H7 (cell line): Measurements from ENCODE around the gene MKNK1. TPM values are rescaled to one million over a fixed set of nuclear protein-coding genes. Genes with fewer than 3 reads are reported as not detected.
A peak's percentile ranks its signal among the peaks of the same experiment; 100 is the strongest.

ENCODE experiments used
- DNase-seq: peaks from one replicate; pipeline ENCODE4 v3.0.0; 2012
- H3K27me3 ChIP-seq: 2 replicates; pipeline ENCODE4 v1.6.0; 2011; ENCODE audit warnings: mild to moderate bottlenecking, low read length; ENCODE audit not compliant: control insufficient read depth, insufficient read depth
- H3K36me3 ChIP-seq: replicated peaks from 2 replicates; pipeline ENCODE4 v1.5.1; 2011; ENCODE audit warnings: low read length; ENCODE audit not compliant: control insufficient read depth, insufficient read depth
- H3K4me3 ChIP-seq: 2 replicates; pipeline ENCODE4 v1.5.1; 2011; ENCODE audit warnings: low read depth, mild to moderate bottlenecking, control low read depth, low read length, moderate library complexity; ENCODE audit not compliant: insufficient read depth
- total RNA-seq: library from RNA; depleted of rRNA; stranded (reverse); fragments of >200 nt; shearing (Covaris generic); gene quantifications from 2 replicates; pipeline ENCODE4 v1.2.3, GENCODE V29; 2014

MKNK1 gene
- total RNA-seq, 1 experiment from 2014 or later: 34.7 TPM

DNA sequence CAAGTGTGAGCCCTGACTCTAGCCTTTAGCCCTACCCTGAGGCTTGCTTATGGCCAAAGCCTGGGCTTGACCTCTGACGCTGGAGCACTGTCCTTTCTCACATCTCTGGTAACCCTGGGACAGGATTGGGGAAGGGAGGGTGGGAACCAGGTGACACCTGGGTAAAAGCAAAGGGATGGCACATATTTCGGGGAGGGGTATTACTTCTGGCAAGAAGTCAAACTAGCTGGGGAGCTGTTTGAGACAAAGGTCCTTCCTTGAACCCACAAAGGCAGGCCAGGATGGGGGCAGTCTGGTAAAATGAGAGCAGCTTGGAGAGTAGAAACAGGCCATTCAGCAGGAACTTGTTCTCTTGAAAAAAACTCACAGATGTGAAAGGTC is 10.5 kb upstream of the MKNK1 start:
- no peaks in the 10 kb centered on the region for H3K36me3 ChIP-seq
- peaks cover 21% of the 10 kb centered on the region for H3K27me3 ChIP-seq
- no peak overlapping the region for H3K4me3 ChIP-seq
- no peak for DNase-seq

DNA sequence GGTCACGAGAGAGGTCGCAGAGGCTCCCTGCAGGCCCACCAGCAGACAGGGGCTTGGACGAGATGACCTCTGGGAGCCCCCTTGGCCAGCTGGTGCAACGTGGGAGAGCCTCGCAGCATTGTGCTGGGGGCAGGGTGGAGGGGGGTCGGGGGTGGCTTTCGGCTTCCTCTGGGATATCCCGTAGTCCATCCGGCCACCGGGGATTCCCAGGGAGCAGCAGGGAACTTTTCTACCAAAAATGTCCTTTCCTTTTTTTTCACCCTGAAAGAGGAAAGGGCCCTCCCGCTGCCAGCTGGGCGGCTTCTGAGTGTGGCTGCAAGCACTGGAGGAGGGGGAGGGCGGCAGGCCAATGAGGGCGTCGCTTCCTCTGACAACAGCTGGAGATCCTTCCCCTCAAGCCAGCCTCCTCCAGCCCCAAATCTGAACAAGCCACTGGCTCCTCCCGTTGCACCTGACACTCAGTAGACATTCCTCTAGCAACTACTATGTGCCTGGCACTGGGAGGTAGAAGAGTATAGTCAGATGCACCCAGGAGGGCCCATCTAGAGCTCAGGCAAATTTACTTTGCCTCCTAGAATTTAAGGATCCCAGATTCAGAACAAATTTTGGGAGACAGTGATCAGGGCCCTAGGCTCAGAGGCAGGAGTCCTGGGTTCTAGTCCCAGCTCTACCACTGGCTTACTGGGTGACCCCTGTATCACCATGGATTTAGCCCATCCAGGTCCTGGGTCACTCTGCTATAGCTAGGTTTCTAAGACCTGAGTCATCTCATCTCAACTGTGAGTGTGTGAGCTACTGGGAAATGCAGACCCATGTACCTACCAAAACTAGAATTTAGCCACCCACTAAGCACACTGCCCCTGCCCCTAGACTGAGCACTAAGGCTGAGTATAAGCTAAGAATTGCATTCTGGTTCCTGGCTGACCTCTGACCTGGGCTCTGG is 9.9 kb upstream of the MKNK1 start:
- Histone ChIP-seq H3K4me3 (peak overlapping the region; percentile 7; the same call in 1 of the 2 replicates), H3K36me3 (no peaks in the 10 kb centered on the region), H3K27me3 (peaks cover 19% of the 10 kb centered on the region)
- peak; percentile 92 for DNase-seq

DNA sequence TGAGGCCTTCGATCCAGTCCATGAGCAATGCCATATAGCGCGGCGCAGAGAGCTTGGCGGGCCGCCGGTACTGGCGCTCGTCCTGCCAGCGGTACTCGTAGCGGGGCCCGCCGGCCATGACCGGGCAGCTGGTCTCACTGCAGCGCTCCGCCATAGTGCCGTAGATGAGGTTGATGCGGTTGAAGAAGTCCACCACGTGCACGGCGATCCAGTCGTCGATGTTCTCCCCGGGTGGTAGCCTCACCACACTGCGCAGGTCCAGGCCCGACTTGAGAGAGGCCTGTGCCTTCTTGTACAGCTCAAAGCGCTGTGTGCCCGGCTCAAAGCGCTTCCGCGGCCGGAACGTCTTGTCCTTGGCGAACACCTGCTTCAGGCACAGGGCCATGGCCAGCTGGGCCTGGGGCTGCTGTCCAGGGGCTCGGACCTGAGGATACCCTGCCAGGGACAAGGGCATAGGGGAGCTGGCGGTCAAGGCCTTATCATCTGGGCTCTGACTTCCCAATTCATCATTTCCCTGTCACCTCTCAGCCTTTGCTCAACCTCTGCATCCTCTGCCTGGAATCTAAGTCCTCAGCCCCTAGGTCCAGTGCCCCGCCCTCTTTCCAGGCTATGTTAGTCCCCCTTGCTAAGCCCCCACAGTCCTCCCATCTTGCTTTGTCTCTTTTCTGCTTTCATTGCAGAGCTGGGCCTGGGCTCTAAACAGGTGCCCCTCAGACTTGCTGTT is 9.0 kb upstream of the MKNK1 start:
- Histone ChIP-seq H3K4me3 (peak overlapping the region; percentile 7; the same call in 1 of the 2 replicates), H3K27me3 (peaks cover 18% of the 10 kb centered on the region)
- DNase-seq: peak; percentile 78

DNA sequence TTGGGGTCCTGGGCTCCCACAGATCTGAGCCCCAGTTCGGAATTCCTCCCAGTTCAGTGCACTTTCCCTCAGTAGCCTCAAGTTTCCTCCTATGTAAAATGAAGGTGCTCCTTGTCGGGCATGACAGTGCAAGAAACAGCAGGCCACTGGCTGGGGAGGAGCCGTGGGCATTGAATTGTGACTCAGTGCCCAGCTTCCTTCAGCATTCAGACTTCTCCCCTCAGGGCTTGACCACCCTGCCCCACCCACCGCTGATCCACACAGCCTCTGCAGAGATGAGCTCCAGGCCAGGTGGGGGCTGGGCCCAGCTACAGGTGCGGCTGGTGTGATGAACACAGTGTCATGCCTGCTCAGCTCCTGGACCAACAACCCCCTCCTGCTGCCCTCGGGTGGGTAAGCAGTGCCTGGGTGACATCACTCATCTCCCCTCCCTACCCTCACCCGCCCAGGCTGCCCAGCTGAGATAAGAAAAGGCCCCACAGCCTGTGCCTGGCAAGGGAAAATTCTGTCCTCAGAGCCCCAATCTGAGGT is 7.7 kb upstream of the MKNK1 start:
- H3K4me3 ChIP-seq: no peak overlapping the region
- H3K27me3 ChIP-seq: peaks cover 6% of the 10 kb centered on the region
- DNase-seq: no peak
- H3K36me3 ChIP-seq: no peaks in the 10 kb centered on the region

More for the DNA sequence above, 9.0 kb upstream of the MKNK1 start:
- no peaks in the 10 kb centered on the region for H3K36me3 ChIP-seq

DNA sequence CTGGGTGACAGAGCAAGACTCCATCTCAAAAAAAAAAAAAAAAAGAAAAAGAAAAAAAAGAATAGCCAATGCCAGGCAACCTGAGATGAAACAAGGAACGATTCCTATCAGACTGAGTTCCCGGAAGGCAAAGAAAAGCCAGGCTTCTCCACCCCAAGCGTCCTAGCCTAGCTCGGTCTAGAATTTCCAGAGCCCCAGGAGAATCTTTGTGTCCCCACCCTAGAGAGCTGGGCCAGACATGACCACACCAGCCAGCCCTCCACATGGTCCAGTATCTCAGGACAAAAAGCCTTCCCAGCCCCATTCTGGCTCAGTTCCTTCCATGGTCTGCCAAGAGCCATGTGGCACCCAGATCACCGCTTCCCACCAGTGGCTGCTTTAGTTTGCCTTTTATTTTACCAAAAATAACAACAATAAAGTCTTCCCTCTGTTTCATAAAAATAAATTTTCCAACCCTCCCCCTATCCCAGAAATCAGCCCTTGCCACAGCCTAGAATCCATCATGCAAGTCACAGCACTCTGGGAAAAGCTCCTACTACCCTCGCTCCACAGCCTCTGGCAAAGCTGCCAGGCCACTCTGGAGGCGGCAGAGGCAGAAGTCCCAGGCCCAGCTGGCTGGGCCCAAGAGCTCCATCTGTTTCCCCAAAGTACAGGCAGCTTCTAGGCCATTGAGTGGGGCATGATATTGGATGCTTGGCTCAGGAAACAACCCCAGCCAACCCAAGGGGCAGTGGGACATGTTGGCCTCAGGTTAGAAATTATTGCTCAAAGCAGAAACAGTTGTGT is 3.5 kb upstream of the MKNK1 start:
- Histone ChIP-seq H3K4me3 (no peak overlapping the region), H3K27me3 (no peaks in the 10 kb centered on the region), H3K36me3 (no peaks in the 10 kb centered on the region)
- no peak for DNase-seq

DNA sequence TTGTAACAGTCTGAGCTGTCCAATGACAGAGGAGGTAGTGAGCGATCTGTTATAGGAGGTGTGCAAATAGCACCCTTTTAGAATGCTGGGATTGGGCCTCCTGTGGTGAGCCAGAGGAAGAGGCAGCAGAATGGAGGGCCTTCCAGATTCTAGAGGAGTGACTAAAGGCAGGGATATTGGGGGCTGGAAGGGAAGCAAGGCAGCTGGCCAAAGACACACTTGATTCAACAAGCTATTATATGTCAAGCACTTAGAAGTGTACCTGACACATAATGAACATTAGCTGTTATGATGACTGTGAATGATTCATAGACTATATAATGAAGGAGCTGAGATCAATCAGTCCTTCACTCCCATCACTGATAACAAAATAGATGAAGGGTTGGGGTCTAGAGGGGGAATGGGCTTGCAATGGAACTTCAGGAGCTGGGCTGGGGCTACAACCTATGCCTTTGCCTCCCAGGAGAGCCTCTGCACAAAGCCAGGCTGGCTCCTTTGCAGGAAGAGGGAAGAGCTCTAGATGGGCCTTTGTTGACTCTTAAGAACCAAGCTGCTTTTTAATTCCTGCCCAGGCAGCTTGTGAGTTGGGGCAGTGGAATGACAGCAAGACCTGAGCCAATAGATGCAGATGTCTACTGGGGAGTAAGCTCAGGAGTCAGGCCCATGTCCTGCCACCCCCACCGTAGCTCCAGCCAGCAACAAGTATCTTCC is 2.3 kb upstream of the MKNK1 start:
- Histone ChIP-seq H3K36me3 (no peaks in the 10 kb centered on the region), H3K27me3 (no peaks in the 10 kb centered on the region), H3K4me3 (no peak overlapping the region)
- DNase-seq: no peak

DNA sequence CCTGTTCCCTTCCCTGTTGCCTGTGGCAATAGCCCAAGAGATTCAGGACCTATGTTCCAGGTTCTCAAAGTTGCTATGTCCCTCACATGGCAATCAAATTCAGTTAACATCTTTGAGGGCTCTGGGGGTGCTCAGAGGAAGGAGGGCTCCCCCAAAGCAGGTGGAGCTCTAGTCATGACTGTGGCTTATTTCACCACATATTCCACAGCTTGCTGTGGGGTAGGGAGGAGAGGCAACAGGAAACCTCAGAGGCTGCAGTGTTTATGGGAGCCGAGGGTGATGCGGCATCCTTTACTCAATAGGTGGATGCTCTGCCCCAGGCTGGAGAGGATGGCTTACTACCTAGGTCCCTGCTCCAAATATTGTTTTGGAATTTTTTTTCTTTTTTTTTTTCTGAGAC is 1.2 kb upstream of the MKNK1 start:
- H3K36me3 ChIP-seq: no peaks in the 10 kb centered on the region
- no peak for DNase-seq
- no peaks in the 10 kb centered on the region for H3K27me3 ChIP-seq
- no peak overlapping the region for H3K4me3 ChIP-seq

DNA sequence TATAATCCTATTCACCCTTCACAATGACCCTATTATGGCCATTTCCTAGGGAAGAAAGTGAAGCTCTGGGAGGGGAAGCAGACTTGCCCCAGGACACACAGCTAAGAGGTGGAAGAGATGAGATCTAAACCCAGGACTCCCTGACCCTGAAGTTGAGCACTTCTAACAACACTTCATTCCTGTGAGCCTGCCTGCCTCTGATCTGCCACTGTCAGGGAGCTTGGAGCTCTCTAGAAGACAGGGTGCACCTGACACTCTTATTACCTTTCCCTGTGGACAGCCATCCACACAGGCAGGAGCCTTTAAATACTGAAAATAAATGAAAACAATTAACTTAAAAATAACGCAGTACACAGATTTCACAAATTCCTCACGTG is 599 bp downstream of the MKNK1 start:
- no peak for DNase-seq
- Histone ChIP-seq H3K36me3 (no peaks in the 10 kb centered on the region), H3K27me3 (no peaks in the 10 kb centered on the region), H3K4me3 (peak overlapping the region; percentile 89)

DNA sequence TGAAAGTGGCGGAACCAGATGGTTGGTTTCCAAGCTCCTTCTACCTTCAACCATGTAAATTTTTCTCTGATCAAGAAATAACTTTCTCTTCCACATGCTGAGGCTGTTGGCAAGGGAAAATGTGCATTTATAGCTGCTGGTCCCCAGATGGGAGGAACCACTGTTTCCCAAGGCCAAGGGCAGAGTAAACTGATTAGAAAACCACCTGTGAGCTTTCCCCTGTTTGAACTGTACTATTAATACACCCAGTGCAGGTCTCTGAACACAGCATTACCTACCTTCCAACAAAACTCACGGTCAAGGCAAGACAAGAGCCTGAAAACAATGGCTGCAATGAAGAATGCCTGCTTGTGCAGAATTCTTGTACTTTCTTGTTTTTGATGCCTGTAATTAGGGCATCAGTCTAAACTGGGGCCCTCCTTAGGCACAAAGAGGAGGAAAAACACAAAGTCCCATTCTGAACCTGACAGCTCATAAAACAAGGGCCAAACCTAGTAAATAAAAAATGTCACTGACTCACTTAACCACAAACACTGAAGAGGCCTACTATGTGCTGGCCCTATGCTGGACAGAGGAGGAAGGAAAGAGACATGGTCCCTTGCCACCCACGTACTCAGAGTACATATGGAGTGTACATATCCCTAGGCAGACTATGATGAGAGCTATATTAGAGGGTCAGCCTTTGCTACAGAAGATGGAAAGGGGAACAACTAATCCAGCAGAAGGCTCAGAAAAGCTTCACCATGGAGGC is 2.6 kb downstream of the MKNK1 start:
- no peaks in the 10 kb centered on the region for H3K27me3 ChIP-seq
- H3K36me3 ChIP-seq: no peaks in the 10 kb centered on the region
- DNase-seq: no peak
- no peak overlapping the region for H3K4me3 ChIP-seq

DNA sequence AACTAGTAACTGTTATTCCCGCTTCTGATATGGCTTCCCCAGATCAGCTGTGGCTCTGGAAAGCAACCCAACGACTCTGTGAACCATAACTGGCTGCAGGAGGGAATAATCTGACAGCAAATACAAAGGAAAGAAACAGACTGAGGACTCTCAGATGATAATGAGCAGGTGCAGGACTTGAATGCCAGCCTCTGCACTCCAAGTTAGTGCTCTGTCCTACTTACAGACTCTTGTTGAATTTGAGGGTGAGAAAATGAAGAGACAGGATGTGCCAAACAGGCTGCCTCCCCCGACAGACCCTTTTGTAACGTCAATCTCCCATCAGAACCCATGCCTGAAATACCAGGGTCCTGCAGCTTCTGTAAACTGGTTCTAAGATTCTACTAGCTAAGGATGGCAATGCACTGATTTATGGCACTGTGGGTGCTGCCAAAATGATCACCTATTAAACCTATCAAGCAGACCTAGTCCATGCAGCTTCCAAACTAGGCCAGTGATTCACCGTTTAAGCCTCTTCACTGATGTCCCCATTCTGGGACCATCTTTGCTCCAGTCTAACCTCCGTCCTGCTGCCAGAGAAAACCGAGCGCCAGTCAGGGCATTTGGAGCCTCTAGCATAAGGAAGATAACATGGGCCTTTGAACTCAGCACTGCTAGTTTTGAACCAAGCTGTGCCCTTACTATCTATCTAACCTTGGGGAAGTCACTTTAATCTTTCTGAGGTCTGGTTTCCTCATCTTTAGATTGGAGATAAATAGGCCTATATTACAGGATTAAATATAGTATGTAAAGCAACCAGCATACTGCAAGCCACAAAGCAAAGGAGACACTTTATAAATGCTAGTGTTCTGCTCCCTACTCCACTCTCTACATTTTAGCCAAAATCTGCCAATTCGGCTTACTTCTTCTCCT is 4.8 kb downstream of the MKNK1 start:
- no peak for DNase-seq
- Histone ChIP-seq H3K4me3 (no peak overlapping the region), H3K27me3 (no peaks in the 10 kb centered on the region), H3K36me3 (no peaks in the 10 kb centered on the region)

DNA sequence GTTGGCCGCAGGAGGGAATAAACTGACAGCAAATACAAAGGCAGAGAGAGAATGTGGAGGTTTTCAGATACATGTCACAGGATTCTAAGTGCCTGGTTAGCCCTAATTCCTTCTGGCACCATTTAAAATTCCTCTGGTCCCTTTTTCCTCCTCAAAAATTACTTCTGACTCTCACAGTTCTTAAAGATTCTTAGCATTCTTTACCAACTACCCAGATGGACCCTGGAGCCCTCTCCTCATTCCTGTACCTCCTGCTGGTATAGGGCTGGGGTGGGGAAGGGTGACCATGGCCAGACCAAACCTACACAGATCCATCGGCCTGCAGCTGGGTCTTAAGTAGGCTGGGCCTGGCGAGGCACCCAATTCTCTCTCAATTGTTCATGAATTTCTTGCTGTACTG is 7.2 kb downstream of the MKNK1 start:
- Histone ChIP-seq H3K27me3 (no peaks in the 10 kb centered on the region), H3K4me3 (no peak overlapping the region), H3K36me3 (no peaks in the 10 kb centered on the region; the same call in 1 of the 2 replicates)
- no peak for DNase-seq

DNA sequence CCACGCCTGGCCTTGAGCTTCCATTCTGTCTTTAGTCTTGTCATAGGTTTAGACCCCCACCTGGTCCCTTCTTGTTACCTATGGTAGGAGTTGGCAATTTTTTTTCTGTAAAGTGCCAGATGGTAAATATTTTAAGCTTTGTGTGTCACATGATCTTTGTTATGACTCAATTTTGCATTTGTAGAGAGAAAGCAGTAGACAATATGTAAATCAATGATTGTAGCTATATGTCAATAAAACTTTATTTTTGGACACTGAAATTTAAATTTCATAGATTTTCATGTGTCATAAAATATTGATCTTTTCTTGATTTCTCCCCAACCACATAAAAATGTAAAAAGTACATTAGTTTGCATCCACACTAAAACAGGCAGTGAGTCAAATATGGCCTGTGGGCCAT is 8.0 kb downstream of the MKNK1 start:
- H3K36me3 ChIP-seq: peaks cover 2% of the 10 kb centered on the region
- no peak for DNase-seq
- H3K27me3 ChIP-seq: no peaks in the 10 kb centered on the region
- H3K4me3 ChIP-seq: no peak overlapping the region
